Measurements from ENCODE around the gene MSX1.
"Not testable (repeated sequence)": the region's sequence is repeated elsewhere in the genome, so short reads cannot be mapped to it uniquely, and the experiment has no call there.

Gene MSX1

DNA sequence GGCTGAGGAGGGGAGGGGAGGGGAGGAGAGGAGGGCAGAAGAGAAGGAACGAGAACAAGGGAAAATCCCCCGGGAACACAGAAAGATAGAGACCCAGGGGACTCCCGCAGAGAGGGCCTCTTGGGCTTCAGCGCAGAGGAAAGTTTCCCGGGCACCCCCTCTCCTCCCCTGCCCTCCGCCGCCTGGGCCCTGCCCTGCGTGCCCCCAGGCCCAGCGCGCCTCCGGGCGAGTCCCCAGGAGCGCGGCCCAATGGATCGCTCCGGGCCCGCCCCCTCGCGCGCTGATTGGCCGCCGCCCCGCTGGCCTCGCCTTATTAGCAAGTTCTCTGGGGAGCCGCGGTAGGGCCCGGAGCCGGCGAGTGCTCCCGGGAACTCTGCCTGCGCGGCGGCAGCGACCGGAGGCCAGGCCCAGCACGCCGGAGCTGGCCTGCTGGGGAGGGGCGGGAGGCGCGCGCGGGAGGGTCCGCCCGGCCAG is at the start of gene MSX1:
TSS of gene MSX1 (plus strand) at position 341 of the 474 bp plus-strand sequence. CDS start 235 bp downstream, outside the sequence.
- DNase-seq (ENCODE audit: low read depth in 2 of 3, low spot score in 2 of 3) = no peak

DNA sequence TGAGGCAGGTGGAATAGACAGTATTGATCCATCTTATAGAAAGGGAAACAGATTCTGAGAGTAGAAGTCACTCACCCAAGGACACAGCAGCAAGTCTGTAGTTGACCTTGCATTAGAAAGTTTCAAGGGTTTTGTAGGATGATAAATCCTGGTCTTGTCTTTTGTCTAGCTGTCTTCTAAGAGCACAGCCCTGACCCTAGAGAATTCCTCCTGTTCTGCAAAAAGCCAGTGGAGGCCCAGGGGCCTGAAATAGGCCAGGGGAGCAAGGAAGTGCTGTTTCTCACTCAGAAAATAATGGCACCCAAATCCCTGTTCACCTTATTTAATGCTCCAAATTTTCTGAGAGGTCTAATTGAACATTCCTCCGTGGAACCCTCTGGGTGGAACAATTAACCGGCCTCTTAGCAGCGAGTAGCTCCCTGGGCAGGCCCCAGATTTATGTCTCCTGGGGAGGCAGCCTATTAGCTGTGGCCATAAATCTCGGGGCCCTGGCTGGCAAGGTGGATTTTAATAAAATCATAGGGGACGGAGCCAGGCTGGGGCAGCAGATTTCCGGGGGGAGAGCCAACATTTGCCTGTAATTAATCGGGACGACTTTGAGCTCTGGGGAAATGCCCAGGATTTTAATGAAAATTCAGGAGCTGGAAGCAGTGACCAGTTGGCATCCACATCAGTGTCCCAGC is 49.2 kb upstream of the MSX1 start:
- DNase-seq (ENCODE audit: low read depth in 2 of 3, low spot score in 2 of 3) = no peak

DNA sequence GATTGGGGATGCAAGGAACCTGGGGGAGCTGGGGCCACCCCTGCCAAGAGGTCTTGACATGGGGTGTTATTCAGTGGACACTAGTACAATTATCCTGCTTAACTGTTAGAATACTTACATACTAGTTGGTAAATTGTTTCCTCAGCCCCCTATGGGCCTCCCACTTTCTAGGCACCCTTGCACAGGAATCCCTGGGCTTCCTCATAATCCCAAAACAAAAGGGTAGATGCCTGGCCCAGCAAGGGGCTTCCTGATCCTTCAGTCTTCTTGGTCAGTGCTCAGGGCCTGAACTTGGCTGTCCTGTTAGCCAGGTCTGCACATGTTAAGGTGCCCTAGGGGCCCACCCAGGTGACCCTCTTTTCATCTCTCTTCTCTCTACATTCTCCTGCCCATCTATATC is 48.7 kb upstream of the MSX1 start:
- no peak for DNase-seq (ENCODE audit: low read depth in 2 of 3, low spot score in 2 of 3)

DNA sequence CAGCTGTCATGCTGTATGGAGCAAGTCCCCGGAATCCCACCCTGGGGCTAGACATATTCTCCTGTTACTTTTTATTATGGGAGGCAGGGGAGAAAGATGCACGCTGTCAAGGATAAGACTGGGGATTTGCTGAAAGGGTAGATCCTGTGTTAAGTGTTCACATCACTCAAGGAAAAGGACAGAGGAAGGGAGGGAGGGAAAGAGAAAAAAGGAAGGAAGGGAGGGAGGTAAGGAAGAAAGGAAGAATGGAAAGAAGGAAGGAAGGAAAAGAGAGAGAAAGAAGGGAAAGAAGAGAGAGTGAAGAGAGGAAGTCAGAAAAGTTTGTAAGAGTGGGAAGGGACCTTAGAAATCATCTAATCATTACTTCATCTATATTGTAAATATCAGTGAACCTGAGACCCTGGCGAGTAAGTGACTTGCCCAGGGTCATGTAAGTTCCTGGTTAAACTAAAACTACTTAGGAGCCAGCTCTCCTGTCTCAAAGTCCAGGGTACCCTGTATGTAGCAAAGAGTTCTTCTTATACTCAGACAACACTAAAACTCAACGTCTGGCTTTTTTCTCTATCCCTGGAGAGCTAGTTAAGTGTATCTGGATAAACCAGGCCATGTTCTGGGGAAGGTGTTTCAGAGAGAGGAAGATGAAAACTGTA is 47.2 kb upstream of the MSX1 start:
- no peak for DNase-seq (ENCODE audit: low read depth in 2 of 3, low spot score in 2 of 3)

DNA sequence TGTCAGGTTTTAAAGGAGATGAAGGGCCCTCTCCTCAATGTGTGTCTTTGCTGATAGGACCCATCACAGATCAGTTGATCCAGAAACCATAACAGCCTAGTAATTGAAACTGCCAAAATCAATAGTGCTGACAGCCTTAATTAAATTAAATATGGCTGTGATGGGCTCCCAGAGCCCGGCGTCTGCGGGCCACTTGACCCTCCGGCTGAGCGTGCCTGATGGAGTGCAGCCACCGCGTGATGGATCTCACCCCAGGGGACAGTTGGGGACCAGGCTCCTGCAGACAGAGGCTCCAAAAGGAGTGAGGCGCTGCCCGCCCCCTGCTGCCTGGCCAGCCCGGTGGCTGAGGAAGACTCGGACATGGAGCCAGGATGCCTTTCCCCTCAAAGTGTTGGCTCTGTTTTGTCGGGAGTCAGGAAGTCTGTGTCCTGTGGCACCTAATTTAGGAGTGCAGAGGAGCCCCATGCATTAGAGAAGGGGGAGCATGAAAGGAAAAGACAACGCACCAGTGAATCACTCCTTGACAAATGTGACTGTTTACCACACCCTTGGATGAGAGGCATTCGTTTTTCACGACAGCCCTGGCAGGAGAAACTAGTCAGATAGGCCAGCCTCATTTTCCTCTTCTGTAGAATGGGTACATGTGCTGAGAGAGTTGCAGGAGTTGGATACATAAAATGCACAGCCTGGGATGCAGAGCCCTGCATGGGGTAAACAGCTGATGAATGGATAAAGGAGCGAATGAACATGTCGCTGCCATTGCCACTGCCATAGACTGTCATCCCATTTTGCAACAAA is 40.9 kb upstream of the MSX1 start:
- no peak for DNase-seq (ENCODE audit: low read depth in 2 of 3, low spot score in 2 of 3)

DNA sequence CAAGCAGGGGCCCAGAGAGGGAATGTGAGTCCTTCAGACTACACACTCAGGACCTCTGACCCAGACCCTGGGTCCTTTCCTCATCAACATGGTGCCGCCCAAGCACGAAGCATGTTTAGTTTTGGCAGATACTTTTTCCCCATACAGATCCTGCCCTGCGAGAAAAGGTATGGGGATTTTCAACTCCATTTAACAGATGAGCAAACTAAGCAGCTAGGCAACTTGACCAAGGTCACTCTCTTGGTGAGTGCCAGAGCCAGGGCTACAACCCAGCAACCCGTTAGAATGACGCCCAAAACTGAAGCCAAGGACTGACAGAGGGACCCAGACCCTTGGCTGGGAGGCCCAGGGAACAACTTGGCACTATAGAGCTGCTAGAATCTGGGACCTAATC is 40.3 kb upstream of the MSX1 start:
- DNase-seq (ENCODE audit: low read depth in 2 of 3, low spot score in 2 of 3) = no peak

DNA sequence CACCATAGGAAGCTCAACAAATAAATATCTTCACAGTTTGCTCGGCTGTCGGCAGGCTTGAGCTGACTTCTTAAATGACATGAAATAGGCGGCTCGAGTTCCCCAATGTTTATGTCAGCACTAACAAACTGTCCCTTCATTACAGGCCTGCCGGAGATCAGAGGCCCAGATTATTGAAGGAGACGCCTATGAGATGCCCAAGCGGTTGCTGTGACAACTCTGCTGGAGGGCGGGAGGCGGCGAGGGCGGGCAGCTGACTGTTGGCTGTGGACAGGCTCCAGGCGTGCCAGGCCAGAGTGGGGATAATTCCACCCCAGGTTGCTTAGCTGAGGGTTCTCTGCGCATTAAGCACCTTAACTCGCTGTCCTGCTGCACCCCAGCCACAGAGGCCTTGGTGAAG is 39.2 kb upstream of the MSX1 start:
- no peak for DNase-seq (ENCODE audit: low read depth in 2 of 3, low spot score in 2 of 3)

DNA sequence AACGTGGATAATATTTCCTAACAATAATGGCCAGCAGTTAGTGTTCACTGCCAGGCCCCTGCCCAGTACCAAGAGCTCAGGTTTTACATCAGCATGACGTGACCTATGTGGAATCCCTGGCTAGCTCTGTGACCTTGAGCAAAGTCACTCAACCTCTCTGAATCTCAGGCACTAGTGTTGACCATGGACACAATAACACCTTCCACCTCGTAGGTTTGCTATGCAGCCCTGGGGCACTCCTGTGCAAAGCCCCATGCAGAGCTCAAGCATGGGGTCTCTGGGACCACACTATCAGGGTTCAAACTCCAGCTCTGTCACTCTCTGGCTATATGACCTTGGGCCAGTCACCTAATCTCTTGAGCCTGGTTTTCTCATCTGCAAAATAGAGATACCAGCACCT is 38.7 kb upstream of the MSX1 start:
- DNase-seq (ENCODE audit: low read depth in 2 of 3, low spot score in 2 of 3) = no peak

DNA sequence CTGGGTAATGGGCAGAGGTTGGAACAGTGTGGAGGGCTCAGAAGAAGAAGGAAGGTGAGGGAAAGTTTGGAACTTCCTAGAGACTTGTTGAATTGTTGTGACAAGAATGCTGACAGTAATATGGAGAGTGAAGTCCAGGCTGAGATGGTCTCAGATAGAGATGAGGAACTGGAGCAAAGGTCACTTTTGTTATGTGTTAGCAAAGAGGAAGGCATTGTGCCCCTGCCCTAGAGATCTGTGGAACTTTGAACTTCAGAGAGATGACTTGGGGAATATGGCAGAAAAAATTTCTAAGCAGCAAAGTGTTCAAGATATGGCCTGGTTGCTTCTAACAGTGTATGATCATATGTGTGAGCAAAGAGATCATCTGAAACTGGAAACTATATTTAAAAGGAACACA is 37.9 kb upstream of the MSX1 start:
- DNase-seq (ENCODE audit: low read depth in 2 of 3, low spot score in 2 of 3) = no peak

DNA sequence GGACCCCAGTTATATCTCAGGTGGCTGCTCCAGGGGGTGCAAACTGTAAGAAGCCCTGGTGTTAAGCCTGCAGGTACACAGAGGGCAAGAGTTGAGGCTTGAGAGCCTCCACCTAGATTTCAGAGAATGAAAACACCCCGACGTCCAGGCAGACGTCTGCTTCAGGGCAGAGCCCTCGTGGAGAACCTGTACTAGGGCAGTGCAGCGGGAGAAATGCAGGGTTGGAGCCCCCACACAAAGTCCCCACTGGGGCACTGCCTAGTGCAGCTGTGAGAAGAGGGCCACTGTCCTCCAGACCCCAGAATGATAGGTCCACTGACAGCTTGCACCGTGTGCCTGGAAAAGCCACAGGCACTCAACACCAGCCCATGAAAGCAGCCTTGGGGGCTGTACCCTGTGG is 37.2 kb upstream of the MSX1 start:
- DNase-seq (ENCODE audit: low read depth in 2 of 3, low spot score in 2 of 3) = not testable (repeated sequence)

DNA sequence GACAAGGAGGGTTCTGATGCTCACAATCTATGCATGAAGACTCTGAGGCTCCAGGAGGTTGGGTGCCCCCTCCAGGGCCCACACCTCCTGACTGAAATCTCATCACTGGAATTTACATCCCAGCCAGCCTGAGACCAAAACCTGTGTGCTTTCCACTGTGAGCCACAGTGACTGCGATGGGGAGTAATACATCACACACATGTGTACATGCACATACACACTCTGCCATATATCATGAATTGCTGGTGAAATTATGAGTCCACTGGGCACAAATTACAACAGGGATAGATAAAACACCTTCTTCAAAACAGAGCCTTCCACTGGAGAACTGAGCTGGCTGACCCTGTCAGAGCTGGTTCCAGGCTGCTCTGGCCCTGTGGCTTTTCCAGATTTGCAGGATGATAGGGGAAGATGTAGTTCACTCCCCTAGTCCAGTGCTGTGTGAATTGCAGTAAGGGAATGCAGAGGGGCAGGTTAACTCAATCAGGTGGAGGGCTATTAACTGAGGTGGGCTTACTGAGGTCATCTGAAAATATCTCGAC is 35.8 kb upstream of the MSX1 start:
- no peak for DNase-seq (ENCODE audit: low read depth in 2 of 3, low spot score in 2 of 3)

DNA sequence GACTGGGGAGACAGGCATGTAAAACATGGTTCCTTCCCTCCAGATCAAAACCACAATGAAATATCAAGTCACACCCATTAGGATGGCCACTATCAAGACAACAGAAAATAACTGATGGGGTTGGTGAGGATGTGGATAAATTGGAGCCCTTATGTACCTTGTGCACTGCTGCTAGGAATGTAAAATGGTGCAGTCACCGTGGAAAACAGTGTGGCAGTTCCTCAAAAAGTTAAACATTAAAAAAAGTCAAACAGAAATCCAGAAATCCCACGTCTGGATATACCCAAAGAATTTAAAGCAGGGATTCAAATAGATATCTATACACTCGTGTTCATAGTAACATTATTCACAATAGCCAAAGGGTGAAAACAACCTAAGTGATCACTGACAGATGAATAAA is 35.2 kb upstream of the MSX1 start:
- DNase-seq (ENCODE audit: low read depth in 2 of 3, low spot score in 2 of 3) = no peak

DNA sequence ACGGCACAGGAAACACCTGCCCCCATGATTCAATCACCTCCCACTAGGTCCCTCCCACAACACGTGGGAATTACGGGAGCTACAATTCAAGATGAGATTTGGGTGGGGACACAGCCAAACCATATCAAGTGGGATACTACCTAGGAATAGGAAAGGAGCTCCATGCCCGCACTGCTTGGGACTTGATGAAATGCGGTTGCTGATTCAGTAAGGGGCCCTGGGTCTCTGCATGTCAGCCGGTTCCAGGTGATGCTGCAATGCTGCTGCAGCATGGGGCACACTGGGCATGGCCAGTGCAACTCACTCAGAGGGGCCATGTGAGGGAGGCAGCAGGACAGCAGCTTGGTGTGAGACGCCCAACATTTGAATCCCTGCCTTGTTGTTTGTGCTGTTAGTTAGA is 34.0 kb upstream of the MSX1 start:
- DNase-seq (ENCODE audit: low read depth in 2 of 3, low spot score in 2 of 3) = no peak

DNA sequence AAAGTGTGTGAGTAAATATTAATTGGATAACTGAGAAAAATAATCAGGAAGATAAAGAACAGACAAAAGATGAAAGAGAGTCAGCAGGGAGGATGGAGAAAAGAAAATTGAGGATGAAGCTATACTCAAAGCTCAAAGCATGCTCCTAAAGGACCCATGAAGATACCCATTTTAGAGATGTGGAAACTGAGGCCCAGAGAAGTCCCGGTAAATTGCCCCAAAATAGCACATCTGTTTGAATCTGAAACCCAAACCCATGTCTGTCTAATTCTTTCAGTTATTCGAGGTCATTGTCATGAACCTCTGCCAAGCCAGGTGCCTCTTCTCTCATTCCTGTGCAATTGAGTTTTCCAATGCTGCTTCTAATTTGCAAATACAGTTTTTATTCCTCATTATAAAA is 29.6 kb upstream of the MSX1 start:
- no peak for DNase-seq (ENCODE audit: low read depth in 2 of 3, low spot score in 2 of 3)

DNA sequence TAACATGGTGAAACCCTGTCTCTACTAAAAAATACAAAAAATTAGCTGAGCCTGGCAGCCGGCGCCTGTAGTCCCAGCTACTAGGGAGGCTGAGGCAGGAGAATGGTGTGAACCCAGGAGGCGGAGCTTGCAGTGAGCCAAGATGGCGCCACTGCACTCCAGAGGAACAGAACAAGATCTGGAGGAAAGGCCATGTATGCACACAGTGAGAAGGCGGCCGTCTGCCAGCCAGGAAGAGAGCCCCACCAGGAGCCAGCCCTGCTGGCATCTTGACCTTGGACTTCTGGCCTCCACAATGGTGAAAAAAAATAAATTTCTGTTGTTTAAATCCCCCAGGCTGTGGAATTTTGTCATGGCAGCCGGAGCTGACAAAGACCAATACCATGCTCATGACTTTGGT is 28.2 kb upstream of the MSX1 start:
- DNase-seq (ENCODE audit: low read depth in 2 of 3, low spot score in 2 of 3) = no peak

DNA sequence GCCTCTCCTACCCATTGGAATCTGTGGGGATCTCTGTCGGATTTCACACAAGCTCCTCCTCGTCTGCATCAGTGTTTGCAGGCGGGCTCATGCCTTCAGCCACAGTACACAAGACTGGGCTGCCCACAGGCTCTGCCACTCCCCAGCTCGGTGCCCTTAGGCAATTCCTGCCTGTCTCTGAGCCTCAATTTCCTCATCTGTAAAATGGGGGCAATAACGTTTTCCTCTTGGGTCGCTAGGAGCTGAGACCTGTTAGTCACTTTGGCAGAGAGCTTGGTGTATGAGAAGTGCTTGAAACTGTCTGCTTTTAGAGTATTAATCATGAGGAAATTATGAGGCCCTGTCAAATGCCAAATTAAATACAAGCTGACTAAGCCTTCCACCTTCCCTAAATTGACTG is 27.6 kb upstream of the MSX1 start:
- DNase-seq (ENCODE audit: low read depth in 2 of 3, low spot score in 2 of 3) = no peak

DNA sequence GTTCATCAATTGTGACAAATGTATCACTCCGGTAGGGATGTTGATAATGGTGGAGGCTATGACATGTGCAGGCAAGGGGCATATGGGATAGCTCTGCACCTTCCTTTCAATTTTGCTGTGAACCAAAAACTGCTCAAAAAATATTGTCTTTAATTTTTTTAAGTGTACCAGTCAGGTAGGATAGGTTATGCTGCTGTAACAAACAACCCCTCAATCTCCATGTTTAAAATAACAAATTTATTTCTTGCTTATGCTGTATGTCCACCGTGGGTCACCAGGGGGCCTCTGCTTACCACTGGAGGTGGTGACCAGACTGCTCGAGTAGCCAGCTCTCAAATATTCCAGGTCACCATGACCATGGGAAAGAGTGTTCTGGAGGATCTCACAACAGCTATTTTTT is 23.4 kb upstream of the MSX1 start:
- DNase-seq (ENCODE audit: low read depth in 2 of 3, low spot score in 2 of 3) = no peak

DNA sequence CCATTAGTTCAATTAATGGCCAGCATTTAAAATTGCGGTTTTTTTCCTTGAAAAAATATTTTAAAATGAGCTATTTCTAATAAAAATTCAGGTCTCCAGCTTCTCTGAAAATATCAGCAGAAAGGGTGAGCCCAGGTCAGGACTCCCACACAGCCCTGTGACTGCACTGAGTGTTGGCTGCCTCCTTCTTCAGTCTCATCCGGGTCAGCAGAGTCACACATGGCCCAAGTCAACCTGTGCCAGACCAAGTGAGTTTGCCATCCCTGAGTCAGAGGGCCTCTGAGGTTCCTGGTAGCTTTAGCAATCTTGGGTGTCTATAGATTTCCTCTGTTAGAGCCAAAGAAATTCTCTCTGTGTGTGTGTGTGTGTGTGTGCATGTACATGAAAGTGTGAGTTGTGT is 22.1 kb upstream of the MSX1 start:
- DNase-seq (ENCODE audit: low read depth in 2 of 3, low spot score in 2 of 3) = no peak

DNA sequence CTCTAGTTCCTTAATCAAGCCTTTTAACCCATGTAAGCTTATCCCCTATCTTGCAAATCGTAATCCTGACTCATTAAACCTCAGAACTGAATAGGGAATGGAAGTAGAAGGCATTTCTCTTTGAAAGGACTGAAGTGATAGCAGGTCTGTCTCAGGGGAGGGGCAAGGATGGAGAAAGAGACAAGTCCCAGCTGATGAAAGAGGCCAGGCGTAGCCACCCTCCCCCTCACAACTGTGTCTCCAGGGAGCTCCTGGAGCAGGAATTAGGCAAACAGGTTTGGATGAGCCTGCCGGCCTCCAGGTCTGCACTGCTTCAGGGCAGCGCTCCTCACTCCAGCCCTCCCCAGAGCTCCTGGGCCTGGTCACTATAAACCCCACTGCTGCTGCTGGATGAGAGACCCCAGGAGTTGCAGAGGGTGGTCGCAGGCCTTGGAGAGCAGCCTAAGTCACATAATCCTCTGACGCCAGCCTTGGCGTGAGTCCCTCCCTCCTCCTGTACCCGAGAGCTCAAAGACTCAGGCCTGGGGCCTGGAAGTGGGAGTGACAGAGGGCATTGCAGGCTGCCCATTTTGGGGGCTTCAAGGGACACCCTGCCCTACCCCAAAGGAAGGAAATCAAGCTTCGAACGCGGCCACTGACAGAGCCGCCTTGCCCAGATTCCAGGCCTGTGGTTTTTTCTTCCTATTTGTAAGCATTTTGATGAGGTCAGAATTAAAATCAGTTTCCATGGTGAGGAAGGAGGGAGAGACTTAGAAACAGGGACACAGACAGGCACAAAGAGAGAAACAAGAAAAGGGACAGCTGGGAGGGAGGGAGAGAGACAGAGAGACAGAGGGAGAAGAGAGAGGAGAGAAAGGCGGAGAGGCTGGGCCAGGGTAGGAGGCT is 21.2 kb upstream of the MSX1 start:
- DNase-seq (ENCODE audit: low read depth in 2 of 3, low spot score in 2 of 3) = no peak

DNA sequence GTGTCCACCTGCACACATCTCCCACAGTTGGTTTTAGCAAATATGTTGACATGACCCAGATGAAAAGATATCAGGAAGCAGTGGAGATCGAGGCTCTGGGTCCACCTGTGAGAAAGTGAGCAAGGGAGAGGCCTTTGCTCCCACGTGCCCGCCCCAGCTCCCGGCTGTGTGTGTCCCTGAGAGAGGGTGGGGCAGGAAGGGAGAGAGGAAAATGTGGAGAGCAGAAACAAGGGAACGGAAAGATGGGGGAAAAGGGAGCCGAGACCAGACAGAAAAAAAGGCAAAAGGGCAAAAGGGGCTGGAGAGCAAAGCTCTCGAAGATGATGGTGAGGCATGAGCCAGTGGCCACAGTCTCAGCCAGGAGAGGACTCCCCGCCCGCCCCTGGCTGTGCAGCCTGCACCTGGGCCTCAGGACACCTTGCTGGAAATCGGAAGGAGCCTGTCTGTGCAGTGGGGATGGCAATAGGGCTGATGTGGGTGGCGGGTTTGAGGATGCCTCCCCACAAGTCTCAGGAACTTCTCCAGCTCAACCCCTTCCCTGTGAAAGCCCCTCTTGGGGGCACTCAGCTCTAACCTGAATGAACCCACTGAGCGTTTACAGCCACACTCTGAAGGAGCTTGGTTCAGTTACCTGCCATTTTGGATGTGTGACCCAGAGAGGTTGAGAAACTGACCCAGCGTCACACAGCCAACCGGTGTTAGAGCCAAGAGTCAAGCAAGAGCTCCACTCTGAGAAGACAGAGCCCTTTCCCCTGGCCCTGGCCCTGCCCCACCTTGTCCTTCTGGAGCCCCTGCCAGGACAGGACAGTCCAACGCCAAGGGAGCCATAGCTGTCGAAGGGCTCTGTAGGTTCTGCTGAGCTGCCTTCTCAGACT is 20.3 kb upstream of the MSX1 start:
- DNase-seq (ENCODE audit: low read depth in 2 of 3, low spot score in 2 of 3) = no peak

Measured in activated CD8-positive, alpha-beta memory T cell treated with anti-CD3 and anti-CD28 coated beads for 48 hours (primary cell).